HCT116 (cell line): ENCODE data around the gene SHISAL1. TPM values are rescaled to one million over a fixed set of nuclear protein-coding genes. Genes with fewer than 3 reads are reported as not detected.

Source experiments
- ATAC-seq: fragments of 200-7000 bp; cut with Tn5 transposase; 2 replicates; pipeline ENCODE4 v1.9.1; 2020; ENCODE audit warnings: mild to moderate bottlenecking, moderate library complexity
- BruUV-seq: library from RNA; stranded (reverse); fragments of 400-500 nt; replicated peaks from 2 replicates; lab custom pipeline; 2021; lab: Mats Ljungman, UMichigan
- CTCF ChIA-PET: fragments of 300-600 bp; sonication (Branson Sonifier 250); formaldehyde crosslinking; loops from one replicate; lab custom pipeline; 2021; ENCODE audit warnings: antibody characterized with exemption; lab: Charles Lee
- POLR2A ChIA-PET: fragments of 300-600, 350-600 bp; sonication (Branson Sonifier 250); formaldehyde crosslinking; loops from one replicate; lab custom pipeline; 2021; ENCODE audit warnings: antibody characterized with exemption; lab: Charles Lee
- RAD21 ChIA-PET, 2 experiments: fragments of 300-600 bp; sonication (Branson Sonifier 250); formaldehyde crosslinking; loops; one replicate each; lab custom pipeline; 2023; ENCODE audit warnings: low total read pairs in 2 of 2; ENCODE audit not compliant: uncharacterized antibody in 2 of 2, unreplicated experiment in 2 of 2, low non-redundant PET in 1 of 2; lab: Charles Lee
- DNase-seq: peaks from one replicate; pipeline ENCODE4 v3.0.0-alpha.2; 2010; ENCODE audit warnings: low read depth, low spot score
- H2AFZ ChIP-seq: fragments of 200-600 bp; shearing (Covaris generic), sonication (generic); 2 replicates; pipeline ENCODE4 v1.6.1; 2017; ENCODE audit warnings: low read depth, mixed run types, mixed read lengths, antibody characterized with exemption, low read length; ENCODE audit not compliant: poor library complexity, severe bottlenecking
- H3K27ac ChIP-seq: 2 replicates; pipeline ENCODE4 v1.5.1; 2012; ENCODE audit warnings: low read depth, low read length
- H3K27me3 ChIP-seq: fragments of 200-600 bp; sonication (generic); 2 replicates; pipeline ENCODE4 v1.6.1; 2016; ENCODE audit warnings: mixed run types, low read length, mixed read lengths; ENCODE audit not compliant: insufficient read depth
- H3K36me3 ChIP-seq, 2 experiments: fragments of 200-500 bp in 1 of 2; fragments of 200-600 bp in 1 of 2; sonication (Bioruptor generic) in 1 of 2; sonication (generic) in 1 of 2; 2 replicates each; pipeline versions ENCODE4 v1.5.1 to v1.6.1; 2014 to 2016; ENCODE audit warnings: low read length in 2 of 2, inconsistent platforms in 1 of 2, mixed read lengths in 1 of 2, mixed run types in 1 of 2; ENCODE audit not compliant: insufficient read depth in 2 of 2, control insufficient read depth in 1 of 2
- H3K4me1 ChIP-seq, 2 experiments: fragments of 200-600 bp in 1 of 2; sonication (generic) in 1 of 2; 2 replicates each; pipeline versions ENCODE4 v1.5.1 to v1.6.1; 2012 to 2017; ENCODE audit warnings: low read length in 2 of 2, inconsistent platforms in 1 of 2, mild to moderate bottlenecking in 1 of 2, mixed read lengths in 1 of 2, mixed run types in 1 of 2, moderate library complexity in 1 of 2; ENCODE audit not compliant: insufficient read depth in 2 of 2, control insufficient read depth in 1 of 2
- H3K4me2 ChIP-seq: fragments of 200-600 bp; sonication (generic); 2 replicates; pipeline ENCODE4 v1.6.1; 2017; ENCODE audit warnings: mixed run types, low read length, mixed read lengths
- H3K4me3 ChIP-seq, 2 experiments: fragments of 200-600 bp in 1 of 2; sonication (generic) in 1 of 2; replicated peaks in 1 of 2; 2 replicates each; pipeline ENCODE4 v1.5.1; 2011 to 2016; ENCODE audit warnings: low read length in 2 of 2, control low read depth in 1 of 2, low read depth in 1 of 2, mild to moderate bottlenecking in 1 of 2, mixed read lengths in 1 of 2, mixed run types in 1 of 2
- H3K79me2 ChIP-seq: fragments of 200-600 bp; sonication (generic); 2 replicates; pipeline ENCODE4 v1.6.1; 2017; ENCODE audit warnings: mild to moderate bottlenecking, mixed run types, low read length, moderate library complexity, mixed read lengths; ENCODE audit not compliant: insufficient read depth
- H3K9ac ChIP-seq: fragments of 200-600 bp; sonication (generic); 2 replicates; pipeline ENCODE4 v1.6.1; 2016; ENCODE audit warnings: low read length, mixed read lengths
- H3K9me2 ChIP-seq: fragments of 200-600 bp; sonication (generic), shearing (Covaris generic); 2 replicates; pipeline ENCODE4 v1.6.1; 2017; ENCODE audit warnings: mixed run types, mild to moderate bottlenecking, moderate library complexity; ENCODE audit not compliant: insufficient read depth
- H3K9me3 ChIP-seq, 2 experiments: fragments of 200-500 bp in 1 of 2; fragments of 200-600 bp in 1 of 2; sonication (Bioruptor generic) in 1 of 2; sonication (generic) in 1 of 2; 2 replicates each; pipeline ENCODE4 v1.6.1; 2014 to 2017; ENCODE audit warnings: low read length in 2 of 2, mixed read lengths in 2 of 2, inconsistent platforms in 1 of 2, low read depth in 1 of 2, mild to moderate bottlenecking in 1 of 2, mixed run types in 1 of 2, moderate library complexity in 1 of 2; ENCODE audit not compliant: control insufficient read depth in 1 of 2, insufficient read depth in 1 of 2
- H4K20me1 ChIP-seq: fragments of 200-600 bp; sonication (generic), shearing (Covaris generic); 2 replicates; pipeline ENCODE4 v1.6.1; 2017; ENCODE audit warnings: mixed run types, mild to moderate bottlenecking, moderate library complexity; ENCODE audit not compliant: insufficient read depth
- CBX3 ChIP-seq: IDR thresholded peaks from 2 replicates; pipeline ENCODE4 v1.6.1; 2012; ENCODE audit warnings: low read depth
- CEBPB ChIP-seq: IDR thresholded peaks from 2 replicates; pipeline ENCODE4 v1.6.1; 2012; ENCODE audit warnings: low read depth
- CTCF ChIP-seq, 3 experiments: fragments of 200-600 bp in 1 of 3; sonication (generic) in 1 of 3; IDR thresholded peaks in 2 of 3; conservative IDR thresholded peaks in 1 of 3; 2 replicates each; pipeline ENCODE4 v1.5.1; 2012 to 2017; ENCODE audit warnings: low read depth in 2 of 3, low read length in 2 of 3, antibody characterized with exemption in 1 of 3, borderline replicate concordance in 1 of 3, control low read depth in 1 of 3, mild to moderate bottlenecking in 1 of 3, mixed read lengths in 1 of 3, mixed run types in 1 of 3, moderate library complexity in 1 of 3; ENCODE audit not compliant: insufficient read depth in 1 of 3
- ELF1 ChIP-seq: IDR thresholded peaks from 2 replicates; pipeline ENCODE4 v1.6.1; 2012; ENCODE audit warnings: low read depth, borderline replicate concordance
- EZH2 ChIP-seq: fragments of 200-600 bp; sonication (generic); IDR thresholded peaks from 2 replicates; pipeline ENCODE4 v1.6.1; 2017; ENCODE audit warnings: antibody characterized with exemption, mixed run types
- EZH2phosphoT487 ChIP-seq: fragments of 200-600 bp; IDR thresholded peaks from 2 replicates; pipeline ENCODE4 v1.6.1; 2018; ENCODE audit warnings: antibody characterized with exemption, borderline replicate concordance
- FOSL1 ChIP-seq: IDR thresholded peaks from 2 replicates; pipeline ENCODE4 v1.6.1; 2012; ENCODE audit warnings: low read depth
- JUND ChIP-seq: IDR thresholded peaks from 2 replicates; pipeline ENCODE4 v1.6.1; 2012
- MAX ChIP-seq: IDR thresholded peaks from 2 replicates; pipeline ENCODE4 v1.6.1; 2012
- POLR2A ChIP-seq: IDR thresholded peaks from 2 replicates; pipeline ENCODE4 v1.7.0; 2011; ENCODE audit warnings: borderline replicate concordance; ENCODE audit not compliant: insufficient read depth, insufficient read length; ENCODE audit errors: extremely low read depth
- REST ChIP-seq: IDR thresholded peaks from 2 replicates; pipeline ENCODE4 v1.6.1; 2012; ENCODE audit warnings: low read depth
- SIN3A ChIP-seq: IDR thresholded peaks from 2 replicates; pipeline ENCODE4 v1.6.1; 2012; ENCODE audit warnings: low read depth
- SP1 ChIP-seq: IDR thresholded peaks from 2 replicates; pipeline ENCODE4 v1.6.1; 2012; ENCODE audit warnings: low read depth
- TCF7L2 ChIP-seq: IDR thresholded peaks from 2 replicates; pipeline ENCODE4 v1.7.0; 2011; ENCODE audit warnings: borderline replicate concordance, inconsistent platforms; ENCODE audit not compliant: insufficient read depth, insufficient read length; ENCODE audit errors: extremely low read depth
- YY1 ChIP-seq: IDR thresholded peaks from 2 replicates; pipeline ENCODE4 v1.6.1; 2011; ENCODE audit warnings: low read length, low read depth, moderate library complexity, mild to moderate bottlenecking; ENCODE audit not compliant: insufficient replicate concordance; ENCODE audit errors: extremely low read depth
- ZFX ChIP-seq: fragments of 450-650 bp; IDR thresholded peaks from 2 replicates; pipeline ENCODE4 v1.6.1; 2017
- ZNF274 ChIP-seq: fragments of 200-500 bp; sonication (Bioruptor generic); IDR thresholded peaks from 2 replicates; pipeline ENCODE4 v1.6.1; 2014; ENCODE audit warnings: mild to moderate bottlenecking, low read depth, low read length, inconsistent platforms
- intact Hi-C: fragments of 100-400 bp; cut with micrococcal nuclease; formaldehyde crosslinking; loops from 2 replicates; pipeline ENCODE4 v1.10.0; 2022
- total RNA-seq: library from RNA; stranded (reverse); gene quantifications from one replicate; pipeline ENCODE4 v1.2.1, GENCODE V29; 2021; ENCODE audit not compliant: unreplicated experiment

The SHISAL1 gene
- total RNA-seq, 1 experiment from 2014 or later = not detected

- TF ChIP-seq CTCF (IDR thresholded peaks at IDR 0.05 in 2 of 3, conservative IDR thresholded peaks at IDR 0.05 in 1 of 3; ENCODE audit: borderline replicate concordance in 1 of 3, insufficient read depth in 1 of 3, low read depth in 2 of 3, low read length in 2 of 3) = no peak
- no peak for TF ChIP-seq ELF1
- TF ChIP-seq YY1 = no peak
- TF ChIP-seq SIN3A = no peak
- no peak for TF ChIP-seq SP1
- no peak for TF ChIP-seq TCF7L2
- TF ChIP-seq MAX = no peak
- TF ChIP-seq EZH2phosphoT487 = no peak
Observed at GRCh38 chr22:44219101-44219870, 93.5 kb downstream of the SHISAL1 start (continued).

- Histone ChIP-seq H2AFZ (no peak overlapping the region), H3K79me2 (no peaks in the 10 kb centered on the region), H3K4me1 (no peaks in the 10 kb centered on the region), H3K4me2 (no peak overlapping the region), H3K9ac (no peak overlapping the region), H3K9me2 (no peaks in the 10 kb centered on the region), H3K9me3 (peaks cover 0 to 6% of the 10 kb centered on the region in 2 experiments; a peak in 1 of 4 replicates), H3K27ac (no peak overlapping the region), H3K27me3 (no peaks in the 10 kb centered on the region), H3K4me3 (no peak overlapping the region), H4K20me1 (no peaks in the 10 kb centered on the region), H3K36me3 (no peaks in the 10 kb centered on the region)
- RAD21 ChIA-PET = no interaction called here
- CTCF ChIA-PET = no interaction called here
- DNase-seq = no peak
- no peak for ATAC-seq
- BruUV-seq = no TSS peak
- intact Hi-C loops = no loop called here
- POLR2A ChIA-PET = no interaction called here
- no peak for TF ChIP-seq EZH2phosphoT487
- no peak for TF ChIP-seq TCF7L2
- TF ChIP-seq CEBPB = no peak
- no peak for TF ChIP-seq POLR2A
- TF ChIP-seq ZFX = no peak
- no peak for TF ChIP-seq MAX
- no peak for TF ChIP-seq REST
- TF ChIP-seq EZH2 = no peak
- no peak for TF ChIP-seq ZNF274
- TF ChIP-seq FOSL1 = no peak
- TF ChIP-seq CBX3 = no peak
- no peak for TF ChIP-seq JUND
Observed at GRCh38 chr22:44218071-44218470, 94.7 kb downstream of the SHISAL1 start.
